Dedifferentiated amniotic fluid mesenchymal stem cell (primary cell): ENCODE data around the gene OTOG.

ENCODE experiments used
- DNase-seq: peaks from one replicate; pipeline ENCODE4 v3.0.0-alpha.2; 2016; ENCODE audit errors: extremely low spot score

Gene OTOG

GRCh38 chr11:17560281-17561110, 13.4 kb downstream of the OTOG start:
- DNase-seq, result no peak

DNA sequence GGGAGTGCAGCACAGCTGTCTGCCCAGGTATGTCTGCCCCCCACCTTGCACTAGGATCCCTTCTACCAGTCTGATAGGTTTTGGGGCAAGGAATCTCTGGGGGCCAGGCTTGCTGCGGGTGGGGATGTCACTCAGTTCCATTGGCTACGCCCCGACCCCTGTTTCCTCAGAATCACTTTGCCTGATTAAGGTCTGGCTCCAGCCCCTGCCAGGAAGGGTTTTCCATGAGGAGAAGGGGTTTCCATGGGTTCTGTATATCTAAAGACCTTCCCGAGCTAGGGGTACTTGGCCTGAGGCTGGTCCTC, 14.0 kb downstream of the OTOG start:
- no peak for DNase-seq

GRCh38 chr11:17561526-17561925, 14.5 kb downstream of the OTOG start:
- DNase-seq, result no peak

GRCh38 chr11:17563231-17563646, 16.2 kb downstream of the OTOG start:
- DNase-seq, result no peak

- no peak for DNase-seq
Measured at GRCh38 chr11:17563961-17564686, 17.1 kb downstream of the OTOG start.

GRCh38 chr11:17564687-17565042, 17.6 kb downstream of the OTOG start:
- no peak for DNase-seq

GRCh38 chr11:17568944-17569343, 21.9 kb downstream of the OTOG start:
- no peak for DNase-seq

GRCh38 chr11:17570034-17570433, 23.0 kb downstream of the OTOG start:
- no peak for DNase-seq

GRCh38 chr11:17571431-17572358, 24.6 kb downstream of the OTOG start:
- DNase-seq, result no peak

- DNase-seq, result no peak
Measured at GRCh38 chr11:17572359-17572690, 25.3 kb downstream of the OTOG start.

DNA sequence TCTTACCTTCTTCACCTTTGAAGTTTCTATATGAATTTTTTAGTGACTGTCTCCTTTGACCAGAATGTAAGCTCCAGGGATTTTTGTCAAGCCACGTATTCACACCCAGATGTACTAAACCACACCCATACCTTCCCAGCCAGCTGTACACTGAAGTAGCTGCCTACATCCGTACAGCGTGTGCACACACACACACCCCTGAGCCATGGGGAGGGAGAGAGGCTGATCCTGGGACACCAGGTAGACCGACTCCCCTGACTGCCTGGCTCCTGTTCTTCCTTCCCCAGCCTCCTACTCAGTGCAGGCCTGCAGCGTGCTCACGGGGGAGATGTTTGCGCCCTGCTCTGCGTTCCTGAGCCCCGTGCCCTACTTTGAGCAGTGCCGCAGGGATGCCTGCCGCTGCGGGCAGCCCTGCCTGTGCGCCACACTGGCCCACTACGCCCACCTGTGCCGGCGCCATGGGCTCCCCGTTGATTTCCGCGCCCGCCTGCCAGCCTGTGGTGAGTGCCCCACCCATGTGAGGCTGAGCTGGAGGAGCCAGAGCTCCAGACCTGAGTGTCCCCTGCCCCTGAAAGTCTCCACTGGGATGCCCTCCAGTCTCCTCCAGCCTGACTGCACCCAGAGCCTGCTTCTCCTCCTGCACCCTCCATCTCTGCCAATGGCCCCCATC, 25.9 kb downstream of the OTOG start:
- no peak for DNase-seq

DNA sequence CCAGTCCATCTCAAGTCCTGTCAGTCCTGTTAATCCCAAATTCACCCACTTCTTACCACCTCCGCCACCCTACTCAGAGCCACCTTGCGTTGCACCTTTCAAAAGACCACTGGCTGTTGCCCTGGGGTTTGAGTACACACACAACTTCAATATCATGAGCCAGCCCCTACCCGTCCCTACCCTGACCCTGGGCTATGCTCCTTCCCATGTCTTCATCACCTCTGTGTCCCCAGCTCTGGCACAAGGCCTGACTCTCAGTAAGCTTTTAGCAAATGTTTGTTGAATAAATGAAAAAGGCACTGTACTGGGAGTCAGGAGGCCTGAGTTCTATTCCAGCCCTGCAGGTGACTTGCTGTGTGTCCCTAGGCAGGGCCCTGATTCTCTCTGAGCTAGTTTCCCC, 26.5 kb downstream of the OTOG start:
- DNase-seq, result no peak

- no peak for DNase-seq
Measured at GRCh38 chr11:17574141-17575091, 27.4 kb downstream of the OTOG start.

DNA sequence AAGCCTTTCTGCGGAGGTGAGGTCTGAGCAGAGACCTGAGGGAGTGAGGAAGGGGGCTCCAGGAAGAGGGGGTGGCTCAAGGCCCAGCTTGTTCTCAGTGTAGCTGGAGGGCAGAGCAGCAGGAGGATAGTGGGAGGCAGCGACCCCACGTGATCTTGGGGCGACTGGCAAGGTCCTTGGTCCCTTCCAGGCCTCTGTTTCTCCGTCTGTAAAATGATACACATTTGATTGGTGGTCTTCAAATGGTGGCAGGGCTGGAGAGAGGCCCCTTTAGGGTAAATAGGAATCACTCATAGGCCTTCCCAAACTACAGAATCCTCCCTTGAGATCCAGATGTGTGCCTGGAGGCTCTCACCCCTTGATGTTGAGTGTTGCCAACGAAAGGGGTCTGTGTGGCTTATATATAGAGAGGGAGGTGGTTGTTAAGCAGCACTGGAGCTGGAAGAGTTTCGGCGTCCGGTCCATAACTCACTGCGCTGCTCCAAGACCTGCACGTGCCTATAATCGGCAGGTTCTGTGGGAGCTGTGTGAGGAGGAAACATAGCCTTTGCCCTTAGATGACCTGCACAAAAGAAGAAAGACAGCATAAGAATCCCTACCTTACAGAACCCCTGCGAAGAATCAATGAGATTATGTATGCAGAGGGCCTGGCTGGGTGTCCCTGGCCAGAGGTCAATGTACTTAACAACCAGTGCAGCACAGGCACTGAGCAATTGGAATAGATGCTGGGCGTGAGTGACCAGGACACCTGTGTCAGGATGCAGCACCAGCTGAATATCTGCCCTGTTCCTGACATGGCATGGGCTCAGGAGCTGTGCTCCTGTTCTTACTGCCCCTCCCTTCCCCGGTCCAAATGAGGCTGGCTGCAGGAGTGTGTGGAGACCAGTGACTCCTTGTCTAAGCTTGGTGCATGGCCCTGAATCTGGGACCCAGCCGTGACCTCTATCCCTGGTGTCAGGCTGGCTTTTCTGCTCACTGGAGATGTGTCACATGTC, 28.7 kb downstream of the OTOG start:
- no peak for DNase-seq

DNA sequence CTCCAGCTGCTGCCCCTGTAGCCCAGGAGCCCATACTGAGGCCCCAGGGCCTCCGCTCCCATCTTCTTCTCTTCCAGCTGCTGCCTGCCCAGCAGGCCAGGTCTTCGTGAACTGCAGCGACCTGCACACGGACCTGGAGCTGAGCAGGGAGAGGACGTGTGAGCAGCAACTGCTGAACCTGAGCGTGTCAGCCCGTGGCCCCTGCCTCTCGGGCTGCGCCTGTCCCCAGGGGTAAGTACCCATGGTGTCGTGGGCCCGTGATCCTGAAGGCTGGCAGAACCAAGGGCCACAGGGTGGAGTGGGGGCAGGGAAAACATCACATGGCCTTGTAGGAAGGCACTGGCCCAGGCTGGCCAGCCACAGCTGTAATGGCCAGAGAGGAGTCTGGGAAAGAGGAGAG, 31.2 kb downstream of the OTOG start:
- no peak for DNase-seq

- DNase-seq, result no peak
Measured at GRCh38 chr11:17578958-17579357, 31.9 kb downstream of the OTOG start.

DNA sequence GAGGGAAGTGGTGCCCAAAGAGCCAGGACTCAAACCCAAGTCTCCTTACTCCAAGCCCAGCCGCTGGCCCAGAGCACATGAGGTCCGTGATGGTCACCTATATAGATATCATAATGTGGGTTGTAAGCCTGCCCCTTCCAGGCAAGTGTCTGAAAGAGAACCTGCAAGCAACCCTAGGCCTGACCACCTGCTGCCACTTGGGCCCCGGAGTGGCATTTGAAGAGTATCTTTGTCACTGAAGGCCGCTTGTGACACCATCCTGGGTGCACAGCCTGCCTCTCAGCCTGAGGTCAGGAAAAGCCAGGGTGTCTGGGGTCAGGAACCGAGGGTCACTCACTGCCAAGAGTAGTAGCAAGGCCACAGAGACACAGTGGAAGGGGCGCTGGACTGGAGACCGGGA, 32.4 kb downstream of the OTOG start:
- DNase-seq, result no peak

GRCh38 chr11:17580271-17580670, 33.2 kb downstream of the OTOG start:
- no peak for DNase-seq

- DNase-seq, result no peak
Measured at GRCh38 chr11:17581036-17581731, 34.1 kb downstream of the OTOG start.
